Liver (tissue), 3 donors: ENCODE results near the gene FBXL13.

Experiments
- GABPA ChIP-seq, 2 donors: IDR thresholded peaks in 1 of 2; conservative IDR thresholded peaks in 1 of 2; 2 replicates each; pipeline ENCODE4 v1.6.1; 2016; ENCODE audit warnings: antibody characterized with exemption in 2 of 2, mild to moderate bottlenecking in 1 of 2, moderate library complexity in 1 of 2
- JUND ChIP-seq, 2 donors: IDR thresholded peaks; 2 replicates each; pipeline ENCODE4 v1.6.1; 2016; ENCODE audit warnings: antibody characterized with exemption in 2 of 2
- RAD21 ChIP-seq, 2 donors: IDR thresholded peaks; 2 replicates each; pipeline ENCODE4 v1.6.1; 2016; ENCODE audit warnings: antibody characterized with exemption in 2 of 2, mild to moderate bottlenecking in 2 of 2
- YY1 ChIP-seq: IDR thresholded peaks from 2 replicates; pipeline ENCODE4 v1.6.1; 2016; ENCODE audit warnings: antibody characterized with exemption, mild to moderate bottlenecking
- TF ChIP-seq, protein P1 (sequence below): fragments of 150-350 bp; IDR thresholded peaks from 2 replicates; pipeline ENCODE4 v1.5.1; 2017; ENCODE audit warnings: improper control_type of control experiment, low read depth, low read length; ENCODE audit not compliant: missing input control
- TF ChIP-seq, protein P2 (sequence below): IDR thresholded peaks from 2 replicates; pipeline ENCODE4 v1.6.1; 2016; ENCODE audit warnings: antibody characterized with exemption
- donor health status: healthy.
- donor health status: healthy.

DNA sequence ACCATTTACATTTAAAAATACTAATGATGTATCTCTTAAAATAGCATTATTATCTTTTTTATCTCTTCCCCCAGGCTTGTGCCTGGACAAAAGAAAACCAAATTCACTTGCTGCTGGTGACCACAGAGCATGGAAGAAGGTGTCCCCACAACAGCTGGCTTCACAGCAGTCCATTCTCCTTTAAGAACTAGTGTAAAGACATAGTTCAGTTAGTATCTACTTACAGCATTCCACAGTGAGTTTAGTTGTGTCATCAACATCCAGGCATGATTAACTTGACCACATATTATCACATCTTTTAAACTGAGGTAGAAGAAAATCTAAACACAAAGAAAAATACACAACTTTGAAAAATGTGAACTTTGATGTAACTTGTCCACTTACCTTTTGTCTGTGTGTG is 106.8 kb downstream of the FBXL13 start:
- TF ChIP-seq, protein P1, sequence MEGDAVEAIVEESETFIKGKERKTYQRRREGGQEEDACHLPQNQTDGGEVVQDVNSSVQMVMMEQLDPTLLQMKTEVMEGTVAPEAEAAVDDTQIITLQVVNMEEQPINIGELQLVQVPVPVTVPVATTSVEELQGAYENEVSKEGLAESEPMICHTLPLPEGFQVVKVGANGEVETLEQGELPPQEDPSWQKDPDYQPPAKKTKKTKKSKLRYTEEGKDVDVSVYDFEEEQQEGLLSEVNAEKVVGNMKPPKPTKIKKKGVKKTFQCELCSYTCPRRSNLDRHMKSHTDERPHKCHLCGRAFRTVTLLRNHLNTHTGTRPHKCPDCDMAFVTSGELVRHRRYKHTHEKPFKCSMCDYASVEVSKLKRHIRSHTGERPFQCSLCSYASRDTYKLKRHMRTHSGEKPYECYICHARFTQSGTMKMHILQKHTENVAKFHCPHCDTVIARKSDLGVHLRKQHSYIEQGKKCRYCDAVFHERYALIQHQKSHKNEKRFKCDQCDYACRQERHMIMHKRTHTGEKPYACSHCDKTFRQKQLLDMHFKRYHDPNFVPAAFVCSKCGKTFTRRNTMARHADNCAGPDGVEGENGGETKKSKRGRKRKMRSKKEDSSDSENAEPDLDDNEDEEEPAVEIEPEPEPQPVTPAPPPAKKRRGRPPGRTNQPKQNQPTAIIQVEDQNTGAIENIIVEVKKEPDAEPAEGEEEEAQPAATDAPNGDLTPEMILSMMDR = no peak
- TF ChIP-seq JUND (IDR thresholded peaks at IDR 0.05) (no peak), YY1 (no peak), RAD21 (IDR thresholded peaks at IDR 0.05) (no peak), GABPA (IDR thresholded peaks at IDR 0.05 in 1 of 2, conservative IDR thresholded peaks at IDR 0.05 in 1 of 2) (no peak)
- TF ChIP-seq, protein P2, sequence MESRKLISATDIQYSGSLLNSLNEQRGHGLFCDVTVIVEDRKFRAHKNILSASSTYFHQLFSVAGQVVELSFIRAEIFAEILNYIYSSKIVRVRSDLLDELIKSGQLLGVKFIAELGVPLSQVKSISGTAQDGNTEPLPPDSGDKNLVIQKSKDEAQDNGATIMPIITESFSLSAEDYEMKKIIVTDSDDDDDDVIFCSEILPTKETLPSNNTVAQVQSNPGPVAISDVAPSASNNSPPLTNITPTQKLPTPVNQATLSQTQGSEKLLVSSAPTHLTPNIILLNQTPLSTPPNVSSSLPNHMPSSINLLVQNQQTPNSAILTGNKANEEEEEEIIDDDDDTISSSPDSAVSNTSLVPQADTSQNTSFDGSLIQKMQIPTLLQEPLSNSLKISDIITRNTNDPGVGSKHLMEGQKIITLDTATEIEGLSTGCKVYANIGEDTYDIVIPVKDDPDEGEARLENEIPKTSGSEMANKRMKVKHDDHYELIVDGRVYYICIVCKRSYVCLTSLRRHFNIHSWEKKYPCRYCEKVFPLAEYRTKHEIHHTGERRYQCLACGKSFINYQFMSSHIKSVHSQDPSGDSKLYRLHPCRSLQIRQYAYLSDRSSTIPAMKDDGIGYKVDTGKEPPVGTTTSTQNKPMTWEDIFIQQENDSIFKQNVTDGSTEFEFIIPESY = no peak
